Mesenchymal stem cell (in vitro differentiated cells and primary cell): ENCODE measurements around the gene FYN.

Experiments used
- DNase-seq: peaks from one replicate; pipeline ENCODE4 v3.0.0-alpha.2; 2013
- H2AFZ ChIP-seq: one replicate; pipeline ENCODE4 v1.6.1; 2013; ENCODE audit warnings: low read depth, mild to moderate bottlenecking, control low read depth, inconsistent platforms, low read length, moderate library complexity
- H2AK5ac ChIP-seq: 2 replicates; pipeline ENCODE4 v1.6.1; 2013; ENCODE audit warnings: low read length, moderate library complexity, mild to moderate bottlenecking, inconsistent platforms; ENCODE audit not compliant: severe bottlenecking
- H2BK120ac ChIP-seq: one replicate; pipeline ENCODE4 v1.6.1; 2013; ENCODE audit warnings: low read depth, mild to moderate bottlenecking, inconsistent platforms, low read length, moderate library complexity
- H2BK12ac ChIP-seq, 2 experiments: one replicate each; pipeline ENCODE4 v1.6.1; 2013; ENCODE audit warnings: inconsistent platforms in 2 of 2, low read length in 2 of 2, mild to moderate bottlenecking in 2 of 2, moderate library complexity in 2 of 2, control low read depth in 1 of 2
- H2BK15ac ChIP-seq: one replicate; pipeline ENCODE4 v1.6.1; 2013; ENCODE audit warnings: mild to moderate bottlenecking, low read depth, inconsistent platforms; ENCODE audit not compliant: poor library complexity, severe bottlenecking
- H2BK5ac ChIP-seq: 2 replicates; pipeline ENCODE4 v1.6.1; 2013; ENCODE audit warnings: low read depth, mild to moderate bottlenecking, low read length, control low read depth, inconsistent platforms; ENCODE audit not compliant: poor library complexity, severe bottlenecking
- H3K14ac ChIP-seq, 2 experiments: one replicate each; pipeline ENCODE4 v1.6.1; 2013; ENCODE audit warnings: inconsistent platforms in 2 of 2, low read length in 2 of 2, control low read depth in 1 of 2, mild to moderate bottlenecking in 1 of 2, moderate library complexity in 1 of 2
- H3K18ac ChIP-seq, 2 experiments: one replicate each; pipeline ENCODE4 v1.6.1; 2013; ENCODE audit warnings: inconsistent platforms in 2 of 2, low read length in 2 of 2, control low read depth in 1 of 2, low read depth in 1 of 2, mild to moderate bottlenecking in 1 of 2
- H3K23ac ChIP-seq, 2 experiments: one replicate each; pipeline ENCODE4 v1.6.1; 2013; ENCODE audit warnings: inconsistent platforms in 2 of 2, low read length in 2 of 2, mild to moderate bottlenecking in 2 of 2, moderate library complexity in 2 of 2, control low read depth in 1 of 2
- H3K27ac ChIP-seq: 2 replicates; pipeline ENCODE4 v1.5.1; 2013; ENCODE audit warnings: mild to moderate bottlenecking, moderate library complexity, low read length, control low read depth, inconsistent platforms; ENCODE audit not compliant: poor library complexity, severe bottlenecking
- H3K27me3 ChIP-seq, 2 experiments: 2 replicates each; pipeline versions ENCODE4 v1.6.1 to v1.7.0; 2013; ENCODE audit warnings: low read length in 2 of 2, mild to moderate bottlenecking in 2 of 2, moderate library complexity in 2 of 2, control low read depth in 1 of 2, inconsistent platforms in 1 of 2; ENCODE audit not compliant: control insufficient read depth in 1 of 2, insufficient read depth in 1 of 2
- H3K36me3 ChIP-seq, 2 experiments: 2 replicates each; pipeline versions ENCODE4 v1.6.1 to v1.7.0; 2013; ENCODE audit warnings: low read length in 2 of 2, control low read depth in 1 of 2, inconsistent platforms in 1 of 2, low read depth in 1 of 2, mild to moderate bottlenecking in 1 of 2; ENCODE audit not compliant: insufficient read depth in 2 of 2, control insufficient read depth in 1 of 2
- H3K4ac ChIP-seq, 2 experiments: one replicate each; pipeline ENCODE4 v1.6.1; 2013; ENCODE audit warnings: inconsistent platforms in 2 of 2, low read length in 2 of 2, mild to moderate bottlenecking in 2 of 2, moderate library complexity in 2 of 2, control low read depth in 1 of 2, low read depth in 1 of 2
- H3K4me1 ChIP-seq: 2 replicates; pipeline ENCODE4 v1.6.1; 2013; ENCODE audit warnings: low read depth, low read length, control low read depth; ENCODE audit not compliant: control insufficient read depth, insufficient read depth
- H3K4me2 ChIP-seq: 2 replicates; pipeline ENCODE4 v1.6.1; 2013; ENCODE audit warnings: low read length, mild to moderate bottlenecking, inconsistent platforms; ENCODE audit not compliant: poor library complexity, severe bottlenecking
- H3K4me3 ChIP-seq, 2 experiments: 2 replicates each; pipeline versions ENCODE4 v1.5.1 to v1.7.0; 2013; ENCODE audit warnings: low read length in 2 of 2, mild to moderate bottlenecking in 2 of 2, control low read depth in 1 of 2, low read depth in 1 of 2; ENCODE audit not compliant: insufficient read depth in 1 of 2
- H3K79me1 ChIP-seq: replicated peaks from 2 replicates; pipeline ENCODE4 v1.6.1; 2013; ENCODE audit warnings: mild to moderate bottlenecking, control low read depth, low read length, inconsistent platforms; ENCODE audit not compliant: poor library complexity, severe bottlenecking
- H3K9ac ChIP-seq: 2 replicates; pipeline ENCODE4 v1.7.0; 2013; ENCODE audit warnings: mild to moderate bottlenecking, low read length, moderate library complexity
- H3K9me3 ChIP-seq: 2 replicates; pipeline ENCODE4 v1.7.0; 2013; ENCODE audit warnings: mild to moderate bottlenecking, low read length; ENCODE audit not compliant: control insufficient read depth
- H4K8ac ChIP-seq: one replicate; pipeline ENCODE4 v1.6.1; 2013; ENCODE audit warnings: inconsistent platforms, mild to moderate bottlenecking, low read length, moderate library complexity
- H4K91ac ChIP-seq: one replicate; pipeline ENCODE4 v1.6.1; 2013; ENCODE audit warnings: mild to moderate bottlenecking, low read length, inconsistent platforms
- WGBS: methylation state at CpG from one replicate; pipeline ENCODE4 v1.1.7; 2013; ENCODE audit warnings: mixed read lengths; 5-methylcytosine and 5-hydroxymethylcytosine counted together

Gene FYN

DNA sequence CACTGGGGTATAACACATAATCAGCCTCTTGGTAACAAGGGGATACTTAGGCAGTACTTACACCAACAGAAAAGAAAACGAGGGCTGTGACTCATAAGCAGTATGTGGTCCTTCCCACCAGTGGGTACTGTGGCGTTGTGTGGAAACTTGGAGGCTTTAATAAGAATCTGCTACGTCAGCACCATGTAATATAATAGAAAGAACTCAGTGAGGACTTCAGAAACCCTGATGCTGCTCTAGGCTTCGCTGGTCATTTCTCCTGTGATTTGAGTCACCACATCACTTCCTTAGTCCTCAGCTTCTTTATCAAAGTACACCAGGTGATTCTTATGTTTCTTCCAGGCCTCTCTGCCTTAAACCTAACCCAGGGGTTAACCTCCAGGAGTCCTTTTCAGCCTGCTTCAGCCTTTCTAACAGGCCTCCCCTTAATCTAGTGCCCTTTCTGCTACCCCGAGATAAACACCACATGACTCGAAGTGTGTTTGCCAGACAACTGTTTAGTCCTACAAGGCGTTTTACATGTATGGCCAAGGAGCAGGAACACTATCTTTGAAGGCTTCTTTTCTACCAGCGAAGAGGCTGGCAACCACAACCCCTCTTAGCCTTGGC lies 68.5 kb downstream of the FYN start:
- peaks cover 22% of the 10 kb centered on the region for H3K79me1 ChIP-seq
- H3K4me3 ChIP-seq = no peak overlapping the region
- H3K18ac ChIP-seq = peak overlapping the region in 1 of 2 experiments; percentile 37
- peaks cover 27% of the 10 kb centered on the region for H3K4me1 ChIP-seq
- H3K4me2 ChIP-seq = no peak overlapping the region
- H2BK12ac ChIP-seq = peak overlapping the region; percentile 8 to 59
- H3K14ac ChIP-seq = no peak overlapping the region
- H2BK5ac ChIP-seq = peak overlapping the region; percentile 37
- no peaks in the 10 kb centered on the region for H3K27me3 ChIP-seq
- no peak overlapping the region for H3K23ac ChIP-seq
- no peaks in the 10 kb centered on the region for H3K9me3 ChIP-seq
- H2BK15ac ChIP-seq = no peak overlapping the region
- peak overlapping the region; percentile 81 for H3K9ac ChIP-seq
- H3K27ac ChIP-seq = peak overlapping the region; percentile 60
- no peak overlapping the region for H2BK120ac ChIP-seq
- H2AK5ac ChIP-seq = peak overlapping the region; percentile 83
- DNase-seq = peak; percentile 89
- H4K91ac ChIP-seq = peak overlapping the region; percentile 1
- no peak overlapping the region for H2AFZ ChIP-seq
- no peak overlapping the region for H4K8ac ChIP-seq
- WGBS = 73% methylated on average over 8 of the region's 8 CpGs
- peaks cover 4 to 8% of the 10 kb centered on the region in 2 experiments for H3K36me3 ChIP-seq
- H3K4ac ChIP-seq = peak overlapping the region in 1 of 2 experiments; percentile 7

DNA sequence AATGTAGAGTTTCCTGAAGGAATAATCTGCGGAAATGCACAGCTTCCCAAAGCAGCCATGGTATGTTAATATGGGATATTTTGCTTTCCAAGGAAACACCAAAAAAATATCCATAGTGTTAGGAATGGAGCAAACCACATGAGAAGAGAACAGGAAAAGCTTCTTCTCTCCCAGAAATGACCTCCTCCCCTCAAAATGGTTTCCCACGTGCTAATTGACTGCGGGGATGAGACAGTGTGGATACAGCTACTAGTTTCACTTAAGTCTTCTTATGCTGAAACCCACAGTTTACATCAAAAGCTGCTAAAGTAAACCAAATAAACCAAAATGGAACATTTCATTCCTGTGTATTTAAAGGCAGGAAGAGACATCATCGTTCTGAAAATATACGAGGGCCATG lies 69.4 kb downstream of the FYN start:
- Histone ChIP-seq H3K9me3 (no peaks in the 10 kb centered on the region), H2AK5ac (no peak overlapping the region), H3K79me1 (peaks cover 21% of the 10 kb centered on the region), H3K14ac (no peak overlapping the region), H2BK5ac (no peak overlapping the region), H3K9ac (peak overlapping the region; percentile 45), H3K18ac (peak overlapping the region in 1 of 2 experiments; percentile 16), H3K4me1 (peaks cover 27% of the 10 kb centered on the region), H2AFZ (no peak overlapping the region), H2BK15ac (no peak overlapping the region), H3K27me3 (no peaks in the 10 kb centered on the region), H3K4me2 (no peak overlapping the region), H3K23ac (no peak overlapping the region), H3K4ac (no peak overlapping the region), H3K4me3 (no peak overlapping the region), H3K36me3 (peaks cover 4 to 8% of the 10 kb centered on the region in 2 experiments), H2BK12ac (no peak overlapping the region), H4K91ac (no peak overlapping the region), H4K8ac (no peak overlapping the region), H2BK120ac (no peak overlapping the region), H3K27ac (no peak overlapping the region)
- WGBS = 30% methylated on average over 3 of the region's 5 CpGs
- peak; percentile 94 for DNase-seq

DNA sequence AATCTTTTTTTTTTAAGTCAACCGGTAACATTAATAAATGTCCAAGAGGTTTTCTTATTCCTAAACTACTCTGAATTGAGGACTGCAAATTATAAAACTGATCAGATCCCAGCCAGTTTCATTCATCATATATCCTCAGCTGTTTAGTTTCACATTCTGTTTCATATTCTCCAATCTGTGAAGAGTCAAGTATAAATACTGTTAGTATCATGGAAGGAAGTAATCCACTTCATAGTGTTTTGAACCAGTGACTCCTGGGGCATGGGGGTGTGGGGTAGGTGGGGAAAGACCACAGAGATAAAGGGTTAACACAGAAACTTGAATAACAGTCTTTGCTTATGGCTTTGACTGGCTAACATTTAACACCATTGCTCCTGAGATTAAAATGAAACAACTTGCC lies 69.9 kb downstream of the FYN start:
- Histone ChIP-seq H3K14ac (no peak overlapping the region), H2BK5ac (no peak overlapping the region), H2AFZ (no peak overlapping the region), H3K9me3 (no peaks in the 10 kb centered on the region), H3K4me3 (peak overlapping the region in 1 of 2 experiments; percentile 2), H4K8ac (no peak overlapping the region), H2AK5ac (no peak overlapping the region), H3K36me3 (peaks cover 4 to 8% of the 10 kb centered on the region in 2 experiments), H2BK120ac (no peak overlapping the region), H3K4ac (no peak overlapping the region), H3K27ac (no peak overlapping the region), H3K9ac (peak overlapping the region; percentile 45), H3K4me1 (peaks cover 29% of the 10 kb centered on the region), H3K79me1 (peaks cover 22% of the 10 kb centered on the region), H2BK15ac (no peak overlapping the region), H3K18ac (peak overlapping the region in 1 of 2 experiments; percentile 16), H2BK12ac (no peak overlapping the region), H4K91ac (no peak overlapping the region), H3K27me3 (no peaks in the 10 kb centered on the region), H3K23ac (no peak overlapping the region), H3K4me2 (no peak overlapping the region)
- WGBS = 100% methylated on average over 1 of the region's 1 CpG
- DNase-seq = no peak

DNA sequence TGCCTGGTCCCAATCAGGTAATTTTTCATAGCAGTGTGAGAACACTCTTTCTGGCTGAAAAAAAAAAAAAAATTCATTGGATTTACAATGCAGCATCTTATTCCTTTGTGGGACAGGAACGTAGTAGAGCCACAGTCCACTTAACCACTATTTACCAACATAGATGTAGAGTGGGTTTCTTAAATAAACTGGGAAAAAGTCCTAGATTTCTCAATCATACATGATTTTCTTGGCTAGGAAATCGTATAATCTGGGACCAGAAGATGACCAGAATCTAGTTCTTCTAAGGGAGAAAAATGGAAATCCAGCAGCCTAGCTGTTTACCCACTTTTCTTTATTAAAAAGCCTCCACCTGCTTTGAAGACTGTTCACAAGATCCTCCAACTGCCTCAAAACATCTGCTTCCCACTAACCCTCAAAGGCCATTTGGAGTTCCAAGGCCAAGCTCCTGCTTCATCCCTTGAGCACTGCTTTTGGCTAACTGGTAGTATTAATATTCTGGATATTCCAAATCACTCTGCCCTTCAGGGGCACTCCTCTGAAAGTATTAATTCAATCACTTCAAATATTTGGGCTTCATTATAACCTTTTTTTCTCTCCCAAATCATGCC lies 70.4 kb downstream of the FYN start:
- peak overlapping the region in 1 of 2 experiments; percentile 2 for H3K4me3 ChIP-seq
- peaks cover 18% of the 10 kb centered on the region for H3K79me1 ChIP-seq
- H2BK12ac ChIP-seq = no peak overlapping the region
- H3K4me1 ChIP-seq = peaks cover 26% of the 10 kb centered on the region
- peaks cover 4 to 8% of the 10 kb centered on the region in 2 experiments for H3K36me3 ChIP-seq
- no peak overlapping the region for H2AK5ac ChIP-seq
- no peaks in the 10 kb centered on the region for H3K9me3 ChIP-seq
- H2BK5ac ChIP-seq = no peak overlapping the region
- H3K14ac ChIP-seq = no peak overlapping the region
- no peak overlapping the region for H3K4me2 ChIP-seq
- no peak overlapping the region for H2BK15ac ChIP-seq
- H3K18ac ChIP-seq = no peak overlapping the region
- no peak overlapping the region for H4K91ac ChIP-seq
- no peak overlapping the region for H3K23ac ChIP-seq
- no peak overlapping the region for H3K9ac ChIP-seq
- WGBS = 100% methylated on average over 1 of the region's 2 CpGs
- no peak overlapping the region for H3K27ac ChIP-seq
- H3K4ac ChIP-seq = no peak overlapping the region
- no peaks in the 10 kb centered on the region for H3K27me3 ChIP-seq
- no peak overlapping the region for H4K8ac ChIP-seq
- H2BK120ac ChIP-seq = no peak overlapping the region
- no peak overlapping the region for H2AFZ ChIP-seq
- DNase-seq = peak; percentile 54
